Transverse colon (tissue), 4 donors: ENCODE measurements around the gene U2AF2. TPM values are rescaled to one million over a fixed set of nuclear protein-coding genes. Genes with fewer than 3 reads are reported as not detected.

Source experiments
- DNase-seq: peaks from one replicate; pipeline ENCODE4 v3.0.0-alpha.2; 2019
- H3K27ac ChIP-seq, 4 donors: fragments of 200-600 bp; sonication (generic); 2 replicates each; pipeline ENCODE4 v1.5.1; 2016 to 2018; ENCODE audit warnings: inconsistent platforms in 4 of 4
- H3K27me3 ChIP-seq: fragments of 200-600 bp; sonication (generic); 2 replicates; pipeline ENCODE4 v1.5.1; 2017; ENCODE audit warnings: inconsistent platforms
- H3K36me3 ChIP-seq, 4 donors: fragments of 200-600 bp; sonication (generic); 2 replicates each; pipeline ENCODE4 v1.5.1; 2017 to 2019; ENCODE audit warnings: inconsistent platforms in 4 of 4
- H3K4me1 ChIP-seq, 4 donors: fragments of 200-600 bp; sonication (generic); 2 replicates each; pipeline ENCODE4 v1.5.1; 2017 to 2020; ENCODE audit warnings: inconsistent platforms in 4 of 4
- H3K4me3 ChIP-seq, 4 donors: fragments of 200-600 bp; sonication (generic); 1 replicate in 1 of 4; 2 replicates in 3 of 4; pipeline versions ENCODE4 v1.5.1 to v1.6.1; 2017 to 2019; ENCODE audit warnings: inconsistent platforms in 4 of 4
- H3K9me3 ChIP-seq, 2 donors: fragments of 200-600 bp; sonication (generic); 2 replicates each; pipeline ENCODE4 v1.5.1; 2017 to 2019; ENCODE audit warnings: inconsistent platforms in 2 of 2
- EP300 ChIP-seq: sonication (generic); formaldehyde crosslinking; IDR thresholded peaks from one replicate; pipeline ENCODE4 v1.6.1; 2017; ENCODE audit warnings: antibody characterized with exemption, low read depth
- POLR2A ChIP-seq: fragments of 450-650 bp; IDR thresholded peaks from one replicate; pipeline ENCODE4 v1.6.1; 2016; ENCODE audit warnings: antibody characterized with exemption, mild to moderate bottlenecking, moderate library complexity
- POLR2AphosphoS5 ChIP-seq, 3 donors: sonication (generic); formaldehyde crosslinking; IDR thresholded peaks; one replicate each; pipeline ENCODE4 v1.6.1; 2016; ENCODE audit warnings: antibody characterized with exemption in 3 of 3
- WGBS, 2 donors: methylation state at CpG; one replicate each; pipeline ENCODE4 v1.1.5; 2018; ENCODE audit warnings: low coverage in 1 of 2; 5-methylcytosine and 5-hydroxymethylcytosine counted together
- in situ Hi-C, 4 donors: fragments of 200-750 bp; cut with MboI; loops; one replicate each; pipeline versions ENCODE4 v1.15.0 to v1.15.1; 2017; ENCODE audit warnings: low sequenced_read_pairs in 3 of 4, low pct_ligation_motif_present in 1 of 4, low pct_unique_long_range_greater_than_20kb in 1 of 4
- intact Hi-C: fragments of 100-400 bp; cut with DNase I; formaldehyde crosslinking; loops from one replicate; pipeline ENCODE4 v1.15.1; 2023; ENCODE audit warnings: low total_unique reads
- total RNA-seq, 4 donors: library from RNA; depleted of rRNA; stranded (reverse); fragments of >200 nt; gene quantifications; one replicate each; pipeline ENCODE4 v1.1.0, GENCODE V29; 2016
- TF ChIP-seq, protein P1 (sequence below), 5 experiments: fragments of 200-600 bp in 3 of 5; fragments of 450-650 bp in 2 of 5; sonication (generic) in 3 of 5; IDR thresholded peaks; 1 replicate in 2 of 5; 2 replicates in 3 of 5; pipeline ENCODE4 v1.5.1; 2016 to 2017; ENCODE audit warnings: antibody characterized with exemption in 5 of 5, inconsistent platforms in 3 of 5, mild to moderate bottlenecking in 2 of 5, moderate library complexity in 1 of 5

Gene U2AF2
- total RNA-seq, 4 donors from 2014 or later: 112 to 185 (median 130) TPM

DNA sequence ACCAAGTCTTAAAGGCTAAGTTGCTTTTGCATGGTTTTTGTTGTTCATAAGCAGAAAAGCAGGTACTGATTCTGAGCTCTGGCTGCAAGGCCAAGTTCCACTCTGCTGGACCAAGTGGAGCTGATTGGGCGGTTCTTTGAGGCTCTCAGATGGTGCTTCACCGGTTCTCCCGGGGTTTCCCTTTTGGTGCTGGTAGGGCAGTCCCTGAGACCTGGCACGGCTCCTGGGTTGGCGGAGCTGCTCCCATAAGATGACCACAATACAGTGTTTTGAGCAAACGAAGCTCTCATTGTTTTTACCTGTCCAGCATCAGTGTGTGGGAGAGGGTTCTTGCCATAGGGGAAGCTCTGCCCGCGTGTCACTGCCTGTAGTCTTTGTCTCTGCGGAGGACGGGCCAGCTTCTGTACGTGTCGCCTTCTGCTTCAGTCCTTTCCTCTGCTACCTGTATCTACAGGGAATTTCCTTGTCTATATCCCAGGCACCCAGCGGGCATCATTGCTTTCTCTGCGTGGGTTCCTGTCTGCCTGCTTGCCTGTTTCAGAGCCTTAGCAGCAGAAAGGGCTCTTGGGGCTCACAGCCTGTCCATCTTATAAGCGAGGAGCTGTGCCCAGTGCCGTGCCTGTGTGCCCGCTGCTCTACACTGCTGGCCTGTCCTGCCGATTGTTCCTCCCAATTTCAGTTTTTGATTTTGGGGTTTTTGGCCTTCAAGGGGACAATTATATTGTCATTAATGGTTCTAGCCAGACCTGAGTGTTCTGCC, 2.3 kb downstream of the U2AF2 start:
- peak overlapping the region in 2 of 4 donors; percentile 66 to 93 for H3K4me3 ChIP-seq
- DNase-seq: no peak
- no peaks in the 10 kb centered on the region for H3K27me3 ChIP-seq
- TF ChIP-seq POLR2AphosphoS5 (IDR thresholded peaks at IDR 0.05) (no peak), POLR2A (no peak), EP300 (no peak)
- TF ChIP-seq, protein P1, sequence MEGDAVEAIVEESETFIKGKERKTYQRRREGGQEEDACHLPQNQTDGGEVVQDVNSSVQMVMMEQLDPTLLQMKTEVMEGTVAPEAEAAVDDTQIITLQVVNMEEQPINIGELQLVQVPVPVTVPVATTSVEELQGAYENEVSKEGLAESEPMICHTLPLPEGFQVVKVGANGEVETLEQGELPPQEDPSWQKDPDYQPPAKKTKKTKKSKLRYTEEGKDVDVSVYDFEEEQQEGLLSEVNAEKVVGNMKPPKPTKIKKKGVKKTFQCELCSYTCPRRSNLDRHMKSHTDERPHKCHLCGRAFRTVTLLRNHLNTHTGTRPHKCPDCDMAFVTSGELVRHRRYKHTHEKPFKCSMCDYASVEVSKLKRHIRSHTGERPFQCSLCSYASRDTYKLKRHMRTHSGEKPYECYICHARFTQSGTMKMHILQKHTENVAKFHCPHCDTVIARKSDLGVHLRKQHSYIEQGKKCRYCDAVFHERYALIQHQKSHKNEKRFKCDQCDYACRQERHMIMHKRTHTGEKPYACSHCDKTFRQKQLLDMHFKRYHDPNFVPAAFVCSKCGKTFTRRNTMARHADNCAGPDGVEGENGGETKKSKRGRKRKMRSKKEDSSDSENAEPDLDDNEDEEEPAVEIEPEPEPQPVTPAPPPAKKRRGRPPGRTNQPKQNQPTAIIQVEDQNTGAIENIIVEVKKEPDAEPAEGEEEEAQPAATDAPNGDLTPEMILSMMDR (IDR thresholded peaks at IDR 0.05): no peak
- no peaks in the 10 kb centered on the region for H3K9me3 ChIP-seq
- in situ Hi-C loops (no loop called here), intact Hi-C loops (loop anchor here (10.0 kb wide), 1 partner anchor 272 kb away; the partner anchor contains the start of genes RPL28 and TMEM238)
- WGBS, 2 donors: 6 to 22% methylated on average over 3 to 18 of the region's 18 CpGs
- peak overlapping the region in 2 of 4 donors; percentile 9 to 18 for H3K27ac ChIP-seq
- peaks cover 32 to 49% (median 41%) of the 10 kb centered on the region in 4 donors for H3K4me1 ChIP-seq
- H3K36me3 ChIP-seq: peaks cover 0 to 20% (median 5%) of the 10 kb centered on the region in 4 donors

DNA sequence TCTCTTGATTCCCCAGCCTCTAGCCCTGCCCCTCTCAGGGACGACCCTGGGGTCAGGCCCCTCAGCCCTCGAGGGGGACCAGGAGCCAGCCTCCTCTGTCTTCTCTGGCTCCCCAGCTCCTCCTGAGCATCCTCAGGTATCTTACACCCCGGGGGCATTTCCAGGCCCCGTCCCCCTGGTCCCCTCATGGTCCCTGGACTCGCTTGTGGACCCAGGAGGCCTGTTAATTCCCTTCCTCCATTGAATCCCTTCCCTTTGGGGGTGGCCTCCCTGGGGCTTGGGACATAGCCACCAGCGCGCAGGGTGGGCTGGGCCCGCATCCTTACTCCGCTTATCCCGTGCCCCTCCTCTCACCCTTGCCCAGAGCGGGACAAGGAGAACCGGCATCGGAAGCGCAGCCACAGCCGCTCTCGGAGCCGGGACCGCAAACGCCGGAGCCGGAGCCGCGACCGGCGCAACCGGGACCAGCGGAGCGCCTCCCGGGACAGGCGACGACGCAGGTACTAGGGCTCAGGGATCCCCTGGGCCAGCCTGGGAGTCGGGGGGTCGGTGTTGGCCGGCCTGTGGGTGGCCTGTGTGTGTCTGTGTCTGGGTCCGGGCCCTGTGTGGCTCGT, 4.1 kb downstream of the U2AF2 start:
- no peak overlapping the region for H3K27ac ChIP-seq
- H3K27me3 ChIP-seq: no peaks in the 10 kb centered on the region
- intact Hi-C loops: loop anchor here (10.0 kb wide), 1 partner anchor 274 kb away; the partner anchor contains the start of genes RPL28 and TMEM238
- DNase-seq: no peak
- TF ChIP-seq, protein P1 (IDR thresholded peaks at IDR 0.05): no peak
- no peak for TF ChIP-seq POLR2AphosphoS5 (IDR thresholded peaks at IDR 0.05)
- TF ChIP-seq POLR2A: no peak
- TF ChIP-seq EP300: no peak
- in situ Hi-C loops: no loop called here
- no peaks in the 10 kb centered on the region for H3K9me3 ChIP-seq
- WGBS, 2 donors: 87% methylated on average over 36 of the region's 37 CpGs; no CpG with 5 or more reads in 1 of the 2 donors
- peaks cover 0 to 38% (median 16%) of the 10 kb centered on the region in 4 donors for H3K36me3 ChIP-seq
- H3K4me3 ChIP-seq: no peak overlapping the region
- H3K4me1 ChIP-seq: peaks cover 32 to 41% (median 37%) of the 10 kb centered on the region in 4 donors

DNA sequence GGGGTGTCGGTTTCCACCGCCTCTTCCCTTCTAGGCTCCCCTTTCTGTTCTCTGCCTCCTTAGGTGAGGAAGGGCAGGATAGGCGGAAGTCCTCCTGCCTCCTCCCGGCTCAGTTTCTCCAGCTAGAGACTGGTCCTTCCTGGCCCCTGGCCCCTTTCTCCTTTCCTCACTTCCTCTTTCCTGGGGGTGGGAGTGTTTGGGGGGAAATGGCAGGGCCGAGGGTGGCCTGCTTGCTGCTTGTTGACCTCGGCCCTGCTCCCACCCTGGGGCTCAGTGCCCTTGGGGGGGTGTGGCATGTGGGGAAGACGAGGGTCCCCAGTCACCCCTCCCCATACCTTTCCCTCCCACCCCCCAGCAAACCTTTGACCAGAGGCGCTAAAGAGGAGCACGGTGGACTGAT, 5.0 kb downstream of the U2AF2 start:
- in situ Hi-C loops: no loop called here
- H3K9me3 ChIP-seq: no peaks in the 10 kb centered on the region
- intact Hi-C loops: loop anchor here (10.0 kb wide), 1 partner anchor 275 kb away; the partner anchor contains the start of genes RPL28 and TMEM238
- H3K36me3 ChIP-seq: peaks cover 0 to 45% (median 19%) of the 10 kb centered on the region in 4 donors
- peaks cover 32 to 41% (median 37%) of the 10 kb centered on the region in 4 donors for H3K4me1 ChIP-seq
- DNase-seq: no peak
- 66 to 91% methylated on average over 4 to 9 of the region's 9 CpGs for WGBS, 2 donors
- H3K27ac ChIP-seq: no peak overlapping the region
- TF ChIP-seq EP300: no peak
- TF ChIP-seq, protein P1 (IDR thresholded peaks at IDR 0.05): no peak
- no peak for TF ChIP-seq POLR2AphosphoS5 (IDR thresholded peaks at IDR 0.05)
- TF ChIP-seq POLR2A: no peak
- H3K4me3 ChIP-seq: no peak overlapping the region
- no peaks in the 10 kb centered on the region for H3K27me3 ChIP-seq

DNA sequence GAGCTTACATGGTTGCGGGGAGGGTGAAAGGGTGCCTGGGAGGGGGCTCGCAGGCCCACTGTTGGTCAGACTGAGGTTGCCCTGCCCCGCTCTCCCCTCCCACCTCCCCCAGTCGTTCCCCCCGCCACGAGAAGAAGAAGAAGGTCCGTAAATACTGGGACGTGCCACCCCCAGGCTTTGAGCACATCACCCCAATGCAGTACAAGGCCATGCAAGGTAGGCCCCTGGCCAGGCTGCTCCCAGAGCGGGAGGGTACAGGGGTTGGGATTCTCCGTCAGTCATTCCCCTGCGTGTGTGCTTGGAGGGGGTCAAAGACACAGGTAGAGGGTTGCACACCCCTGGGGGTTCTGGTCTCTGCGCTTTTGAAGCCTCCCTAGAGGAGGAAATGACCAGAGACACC, 5.6 kb downstream of the U2AF2 start:
- DNase-seq: no peak
- Histone ChIP-seq H3K27ac (no peak overlapping the region), H3K9me3 (no peaks in the 10 kb centered on the region), H3K4me1 (peaks cover 32 to 41% (median 37%) of the 10 kb centered on the region in 4 donors), H3K27me3 (no peaks in the 10 kb centered on the region), H3K36me3 (peaks cover 0 to 45% (median 20%) of the 10 kb centered on the region in 4 donors), H3K4me3 (no peak overlapping the region)
- intact Hi-C loops: no loop called here
- TF ChIP-seq POLR2AphosphoS5 (IDR thresholded peaks at IDR 0.05) (no peak), EP300 (no peak), POLR2A (no peak)
- WGBS, 2 donors: 83% methylated on average over 12 of the region's 12 CpGs; no CpG with 5 or more reads in 1 of the 2 donors
- in situ Hi-C loops: no loop called here
